PC-9 (cell line): ENCODE results near the gene MAP3K19. TPM values are rescaled to one million over a fixed set of nuclear protein-coding genes. Genes with fewer than 3 reads are reported as not detected.

ENCODE experiments used
- BruUV-seq: library from RNA; stranded (reverse); fragments of 400-500 nt; replicated peaks from 2 replicates; lab custom pipeline; 2021; lab: Mats Ljungman, UMichigan
- CTCF ChIA-PET: fragments of 300-600 bp; sonication (Branson Sonifier 250); formaldehyde crosslinking; loops from one replicate; lab custom pipeline; 2022; ENCODE audit warnings: antibody characterized with exemption; lab: Charles Lee
- POLR2A ChIA-PET: fragments of 300-600 bp; sonication (Branson Sonifier 250); formaldehyde crosslinking; loops from one replicate; lab custom pipeline; 2022; ENCODE audit warnings: antibody characterized with exemption; ENCODE audit not compliant: unreplicated experiment; lab: Charles Lee
- DNase-seq, 2 experiments: peaks; one replicate each; pipeline versions ENCODE4 v3.0.0 to v3.0.0-alpha.2; 2015 to 2022; ENCODE audit warnings: mixed read lengths in 1 of 2
- H2AFZ ChIP-seq: fragments of 200-600 bp; sonication (generic); 2 replicates; pipeline ENCODE4 v1.8.1; 2017; ENCODE audit warnings: antibody characterized with exemption
- H3F3A ChIP-seq: fragments of 200-600 bp; sonication (generic); 2 replicates; pipeline ENCODE4 v1.8.1; 2017; ENCODE audit warnings: antibody characterized with exemption, mild to moderate bottlenecking, low read depth; ENCODE audit not compliant: insufficient read depth
- H3K27ac ChIP-seq: fragments of 200-600 bp; sonication (generic); 2 replicates; pipeline ENCODE4 v1.6.1; 2016; ENCODE audit warnings: mixed run types
- H3K27me3 ChIP-seq: fragments of 200-600 bp; sonication (generic); 2 replicates; pipeline ENCODE4 v1.6.1; 2016; ENCODE audit warnings: low read depth, mixed run types; ENCODE audit not compliant: insufficient read depth
- H3K36me3 ChIP-seq: fragments of 200-600 bp; sonication (generic); 2 replicates; pipeline ENCODE4 v1.6.1; 2016; ENCODE audit warnings: low read depth, mixed run types
- H3K4me1 ChIP-seq: fragments of 200-600 bp; sonication (generic); replicated peaks from 2 replicates; pipeline ENCODE4 v1.6.1; 2016; ENCODE audit warnings: mixed run types; ENCODE audit not compliant: insufficient read depth
- H3K4me2 ChIP-seq: fragments of 200-600 bp; sonication (generic); 2 replicates; pipeline ENCODE4 v1.6.1; 2017; ENCODE audit warnings: mixed run types
- H3K4me3 ChIP-seq: fragments of 200-600 bp; sonication (generic); 2 replicates; pipeline ENCODE4 v1.6.1; 2016; ENCODE audit warnings: mixed run types
- H3K79me2 ChIP-seq: fragments of 200-600 bp; sonication (generic); 2 replicates; pipeline ENCODE4 v1.6.1; 2017; ENCODE audit warnings: low read depth, mixed run types
- H3K9me2 ChIP-seq: fragments of 200-600 bp; sonication (generic); 2 replicates; pipeline ENCODE4 v1.8.1; 2017; ENCODE audit warnings: mild to moderate bottlenecking; ENCODE audit not compliant: insufficient read depth
- H3K9me3 ChIP-seq: fragments of 200-600 bp; sonication (generic); 2 replicates; pipeline ENCODE4 v1.8.1; 2016; ENCODE audit warnings: low read depth; ENCODE audit not compliant: insufficient read depth
- H4K20me1 ChIP-seq: fragments of 200-600 bp; sonication (generic); 2 replicates; pipeline ENCODE4 v1.8.1; 2017; ENCODE audit not compliant: insufficient read depth
- EZH2 ChIP-seq: fragments of 200-600 bp; sonication (generic); IDR thresholded peaks from 2 replicates; pipeline ENCODE4 v1.8.0; 2017; ENCODE audit warnings: antibody characterized with exemption, low read depth
- intact Hi-C: fragments of 100-400 bp; cut with micrococcal nuclease; formaldehyde crosslinking; loops from one replicate; pipeline ENCODE4 v1.10.0; 2022; ENCODE audit not compliant: unreplicated experiment
- total RNA-seq: library from RNA; stranded (reverse); gene quantifications from 2 replicates; pipeline ENCODE4 v1.2.3, GENCODE V29; 2021
- TF ChIP-seq, protein P1 (sequence below): fragments of 200-600 bp; sonication (generic); conservative IDR thresholded peaks from 2 replicates; pipeline ENCODE4 v1.6.1; 2017; ENCODE audit warnings: mixed run types, antibody characterized with exemption, mild to moderate bottlenecking, moderate library complexity

MAP3K19 gene
- total RNA-seq, 1 experiment from 2014 or later, result not detected

DNA sequence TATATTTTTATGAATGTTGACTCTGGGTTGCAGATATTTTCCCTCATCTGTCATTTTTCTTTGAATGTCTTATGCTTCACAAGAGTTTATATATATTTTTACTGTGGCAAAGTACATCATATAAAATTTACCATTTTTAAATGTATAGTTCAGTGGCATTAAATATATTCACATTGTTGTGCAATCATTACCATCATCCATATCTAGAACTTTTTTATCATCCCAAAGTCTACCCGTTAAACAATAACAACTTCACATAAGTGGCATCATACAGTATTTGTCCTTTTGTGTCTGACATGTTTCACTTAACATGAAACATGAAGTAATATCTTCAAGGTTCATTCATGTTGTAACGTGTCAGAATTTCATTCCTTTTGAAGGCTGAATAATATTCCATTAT is 29.3 kb upstream of the MAP3K19 start:
- BruUV-seq, result no TSS peak
- H2AFZ ChIP-seq, result no peak overlapping the region
- peaks cover 10% of the 10 kb centered on the region; the same call in 1 of the 2 replicates for H3K36me3 ChIP-seq
- peaks cover 40% of the 10 kb centered on the region; the same call in 1 of the 2 replicates for H3K79me2 ChIP-seq
- DNase-seq, result no peak
- H3K9me3 ChIP-seq, result peaks cover 23% of the 10 kb centered on the region
- peaks cover 13% of the 10 kb centered on the region for H3K4me1 ChIP-seq
- H3K27me3 ChIP-seq, result no peaks in the 10 kb centered on the region
- no peak overlapping the region for H3K27ac ChIP-seq
- no peak for TF ChIP-seq EZH2
- TF ChIP-seq, protein P1, sequence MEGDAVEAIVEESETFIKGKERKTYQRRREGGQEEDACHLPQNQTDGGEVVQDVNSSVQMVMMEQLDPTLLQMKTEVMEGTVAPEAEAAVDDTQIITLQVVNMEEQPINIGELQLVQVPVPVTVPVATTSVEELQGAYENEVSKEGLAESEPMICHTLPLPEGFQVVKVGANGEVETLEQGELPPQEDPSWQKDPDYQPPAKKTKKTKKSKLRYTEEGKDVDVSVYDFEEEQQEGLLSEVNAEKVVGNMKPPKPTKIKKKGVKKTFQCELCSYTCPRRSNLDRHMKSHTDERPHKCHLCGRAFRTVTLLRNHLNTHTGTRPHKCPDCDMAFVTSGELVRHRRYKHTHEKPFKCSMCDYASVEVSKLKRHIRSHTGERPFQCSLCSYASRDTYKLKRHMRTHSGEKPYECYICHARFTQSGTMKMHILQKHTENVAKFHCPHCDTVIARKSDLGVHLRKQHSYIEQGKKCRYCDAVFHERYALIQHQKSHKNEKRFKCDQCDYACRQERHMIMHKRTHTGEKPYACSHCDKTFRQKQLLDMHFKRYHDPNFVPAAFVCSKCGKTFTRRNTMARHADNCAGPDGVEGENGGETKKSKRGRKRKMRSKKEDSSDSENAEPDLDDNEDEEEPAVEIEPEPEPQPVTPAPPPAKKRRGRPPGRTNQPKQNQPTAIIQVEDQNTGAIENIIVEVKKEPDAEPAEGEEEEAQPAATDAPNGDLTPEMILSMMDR, result no peak
- H3K4me3 ChIP-seq, result no peak overlapping the region
- no peaks in the 10 kb centered on the region for H3F3A ChIP-seq
- no peaks in the 10 kb centered on the region for H3K9me2 ChIP-seq
- intact Hi-C loops, result no loop called here
- peaks cover 13% of the 10 kb centered on the region; the same call in 1 of the 2 replicates for H4K20me1 ChIP-seq
- H3K4me2 ChIP-seq, result no peak overlapping the region
- ChIA-PET POLR2A (no interaction called here), CTCF (no interaction called here)

DNA sequence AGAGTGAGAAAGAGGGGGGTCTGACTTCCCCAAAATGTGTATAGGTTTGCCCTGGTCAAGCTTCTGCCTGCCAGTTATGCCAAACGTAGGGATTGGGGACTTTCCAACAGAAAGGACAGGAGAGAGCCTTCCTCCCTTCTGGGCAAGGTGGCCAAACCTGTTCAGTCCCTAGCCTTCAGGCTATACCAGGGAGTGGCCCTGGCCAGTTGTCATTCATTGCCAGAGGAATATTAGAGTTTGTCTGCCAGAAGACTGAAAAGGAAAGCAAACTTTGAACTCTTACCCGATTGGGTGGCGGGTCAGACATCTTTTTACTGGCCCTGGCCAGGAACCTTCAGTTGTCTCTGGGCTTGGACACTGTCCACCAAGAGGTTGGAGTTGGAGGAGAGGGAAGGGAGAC is 27.0 kb upstream of the MAP3K19 start:
- no TSS peak for BruUV-seq
- Histone ChIP-seq H3K9me3 (peaks cover 34% of the 10 kb centered on the region), H3K27me3 (no peaks in the 10 kb centered on the region), H3K27ac (no peak overlapping the region), H3K36me3 (peaks cover 21% of the 10 kb centered on the region), H2AFZ (no peak overlapping the region), H3K4me1 (peaks cover 13% of the 10 kb centered on the region), H4K20me1 (peaks cover 8% of the 10 kb centered on the region; the same call in 1 of the 2 replicates), H3K4me2 (peak overlapping the region; percentile 30), H3K79me2 (peaks cover 40% of the 10 kb centered on the region; the same call in 1 of the 2 replicates), H3K9me2 (no peaks in the 10 kb centered on the region), H3F3A (no peaks in the 10 kb centered on the region), H3K4me3 (no peak overlapping the region)
- no peak for TF ChIP-seq EZH2
- TF ChIP-seq, protein P1, result no peak
- POLR2A ChIA-PET, result no interaction called here
- DNase-seq, result peak; percentile 41 to 59
- CTCF ChIA-PET, result no interaction called here
- intact Hi-C loops, result no loop called here

DNA sequence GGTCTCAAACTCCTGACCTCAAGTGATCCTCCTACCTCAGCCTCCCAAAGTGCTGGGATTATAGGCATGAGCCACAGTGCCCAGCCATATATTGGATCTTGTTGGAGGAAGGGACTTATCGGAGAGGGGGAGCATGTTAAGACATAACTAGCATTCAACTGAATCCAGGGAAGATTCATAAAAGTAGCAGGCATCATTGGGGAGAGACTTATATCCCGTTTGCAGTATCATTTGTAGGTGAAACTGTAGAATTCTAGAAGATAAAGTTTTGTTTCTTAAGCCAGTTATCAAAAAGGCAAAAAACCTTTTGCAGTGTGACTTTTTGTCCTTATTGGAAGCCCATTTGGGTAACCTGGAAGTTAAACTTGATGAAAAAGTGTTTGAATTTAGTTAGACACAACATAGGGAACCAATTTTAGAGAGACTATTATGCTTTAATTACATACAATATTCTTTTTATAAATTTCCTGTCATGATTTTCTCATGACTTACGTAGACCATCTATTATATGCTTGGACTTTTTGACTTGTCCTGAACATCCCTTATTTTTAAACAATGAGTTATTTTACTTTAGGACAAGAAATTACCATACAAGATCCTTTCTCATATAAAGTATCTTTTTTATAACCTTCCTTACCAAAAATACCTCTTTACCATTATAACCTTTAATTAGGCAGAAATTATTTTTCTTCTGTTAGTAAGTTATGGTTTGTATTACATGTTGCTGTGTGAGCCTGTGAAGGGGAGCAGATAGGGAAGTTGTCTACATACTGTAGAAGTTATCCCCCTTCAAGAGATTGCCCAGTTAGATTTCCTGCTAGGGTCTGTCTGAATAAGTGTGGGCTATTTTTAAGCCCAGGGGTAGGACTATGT is 25.1 kb upstream of the MAP3K19 start:
- POLR2A ChIA-PET, result no interaction called here
- peaks cover 38% of the 10 kb centered on the region for H3K9me3 ChIP-seq

More for the DNA sequence above, 25.1 kb upstream of the MAP3K19 start:
- H3K27me3 ChIP-seq, result no peaks in the 10 kb centered on the region
- no peak overlapping the region for H3K4me3 ChIP-seq
- H3K4me1 ChIP-seq, result peaks cover 13% of the 10 kb centered on the region
- no peak for DNase-seq
- no peak overlapping the region for H2AFZ ChIP-seq
- H3K4me2 ChIP-seq, result no peak overlapping the region
- CTCF ChIA-PET, result no interaction called here
- H3K36me3 ChIP-seq, result peaks cover 26% of the 10 kb centered on the region
- no peaks in the 10 kb centered on the region for H3K9me2 ChIP-seq
- H3F3A ChIP-seq, result no peaks in the 10 kb centered on the region
- TF ChIP-seq, protein P1, result no peak
- no peak for TF ChIP-seq EZH2
- H4K20me1 ChIP-seq, result no peaks in the 10 kb centered on the region; the same call in 1 of the 2 replicates
- intact Hi-C loops, result no loop called here
- no TSS peak for BruUV-seq
- H3K79me2 ChIP-seq, result peaks cover 45% of the 10 kb centered on the region; the same call in 1 of the 2 replicates
- no peak overlapping the region for H3K27ac ChIP-seq
